GM18511 (cell line): Measurements from ENCODE around the gene ABCD1.

Experiments
- ATAC-seq: cut with Tn5 transposase; IDR thresholded peaks from one replicate; pipeline ENCODE4 v1.9.1; 2021; ENCODE audit warnings: mild to moderate bottlenecking, moderate library complexity; ENCODE audit not compliant: unreplicated experiment

ABCD1 gene

DNA sequence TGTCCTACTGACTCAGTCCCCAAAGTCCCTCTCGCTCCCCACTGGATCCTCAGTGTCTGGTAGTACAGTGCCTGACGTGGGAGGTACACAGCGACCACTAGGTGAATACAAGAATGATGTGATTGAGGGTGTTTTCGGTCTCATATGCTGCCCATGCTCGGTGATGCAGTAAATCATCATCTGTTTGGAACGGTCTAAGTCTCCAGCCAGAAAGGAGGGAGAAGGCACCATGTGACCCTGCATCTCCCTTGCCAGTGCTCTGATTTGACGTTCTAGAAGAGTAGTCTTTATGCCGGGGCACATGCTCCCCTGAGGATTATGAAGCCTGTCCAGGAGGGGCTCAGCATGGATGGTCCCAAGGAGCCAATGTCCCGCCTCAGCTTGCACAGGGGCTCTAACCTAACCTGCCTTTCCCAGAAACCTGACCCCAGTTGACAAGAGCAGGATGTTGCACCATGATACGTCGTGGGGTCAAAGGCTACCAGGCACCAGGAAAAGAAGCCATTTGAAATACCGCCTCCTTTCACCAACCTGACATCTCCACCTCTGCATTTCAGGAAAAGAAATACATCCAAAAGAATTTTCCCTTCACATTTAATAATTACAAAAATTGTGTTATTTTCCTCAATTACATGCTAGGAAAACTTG is 25.6 kb downstream of the ABCD1 start:
- ATAC-seq, result no peak

DNA sequence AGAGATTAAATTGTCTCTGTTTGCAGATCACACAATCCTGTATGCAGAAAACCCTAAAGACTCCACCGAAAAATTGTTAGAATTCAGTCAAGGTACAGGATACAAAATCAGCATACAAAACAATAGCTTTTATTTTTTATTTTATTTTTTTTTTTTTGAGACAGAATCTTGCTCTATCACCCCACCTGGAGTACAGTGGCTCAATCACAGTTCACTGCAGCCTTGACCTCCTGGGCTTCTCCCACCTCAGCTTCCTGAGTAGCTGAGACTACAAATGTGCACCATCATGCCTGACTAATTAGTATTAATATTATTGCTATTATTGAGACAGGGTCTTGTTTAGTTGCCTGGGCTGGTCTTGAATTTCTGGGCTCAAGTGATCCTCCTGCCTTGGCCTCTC is 30.5 kb downstream of the ABCD1 start:
- no peak for ATAC-seq

DNA sequence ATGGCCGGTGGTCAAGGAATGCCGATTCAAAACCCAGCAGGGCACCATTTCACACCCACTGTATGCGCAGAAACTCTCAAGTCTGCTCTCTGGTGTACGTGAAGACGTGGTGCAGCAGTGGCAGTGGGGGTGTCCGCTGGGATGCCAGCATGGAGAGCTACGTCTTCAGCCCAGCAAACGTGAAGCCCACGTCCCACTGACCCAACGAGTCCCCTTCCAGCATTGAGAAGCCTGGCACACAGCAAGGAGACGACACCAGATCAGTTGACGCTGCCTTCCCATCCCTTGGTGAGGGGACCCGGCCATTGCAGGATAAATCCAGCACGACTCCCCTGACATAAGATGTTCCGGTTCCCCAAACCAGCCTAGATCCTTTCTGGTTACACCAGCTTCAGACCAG is 37.2 kb downstream of the ABCD1 start:
- no peak for ATAC-seq

DNA sequence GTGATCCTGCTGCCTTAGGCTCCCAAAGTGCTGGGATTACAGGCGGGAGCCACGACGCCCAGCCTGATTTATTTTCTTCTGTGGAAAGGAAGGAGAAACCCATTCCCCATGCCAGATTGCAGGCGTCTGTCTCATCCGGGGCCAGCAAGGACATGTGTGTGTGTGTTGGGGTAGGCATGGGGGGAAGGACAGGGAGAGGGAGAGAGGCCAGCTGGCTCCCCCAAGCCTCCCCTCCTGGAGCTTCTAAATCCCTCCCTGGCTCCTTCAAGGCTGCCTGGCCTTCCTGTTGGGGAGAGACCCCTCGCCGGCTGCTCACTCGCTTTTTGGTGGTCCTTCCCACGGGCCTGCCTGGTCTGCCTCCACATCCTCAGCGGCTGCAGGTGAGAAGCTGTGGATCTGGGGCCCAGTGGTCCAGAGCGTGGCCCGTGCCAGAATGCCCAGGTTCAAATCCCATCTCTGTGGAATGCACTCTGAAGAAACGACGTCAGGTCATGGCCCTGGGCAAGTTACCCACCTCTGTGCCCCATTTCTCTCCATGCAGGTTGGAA is 38.0 kb downstream of the ABCD1 start:
- no peak for ATAC-seq

DNA sequence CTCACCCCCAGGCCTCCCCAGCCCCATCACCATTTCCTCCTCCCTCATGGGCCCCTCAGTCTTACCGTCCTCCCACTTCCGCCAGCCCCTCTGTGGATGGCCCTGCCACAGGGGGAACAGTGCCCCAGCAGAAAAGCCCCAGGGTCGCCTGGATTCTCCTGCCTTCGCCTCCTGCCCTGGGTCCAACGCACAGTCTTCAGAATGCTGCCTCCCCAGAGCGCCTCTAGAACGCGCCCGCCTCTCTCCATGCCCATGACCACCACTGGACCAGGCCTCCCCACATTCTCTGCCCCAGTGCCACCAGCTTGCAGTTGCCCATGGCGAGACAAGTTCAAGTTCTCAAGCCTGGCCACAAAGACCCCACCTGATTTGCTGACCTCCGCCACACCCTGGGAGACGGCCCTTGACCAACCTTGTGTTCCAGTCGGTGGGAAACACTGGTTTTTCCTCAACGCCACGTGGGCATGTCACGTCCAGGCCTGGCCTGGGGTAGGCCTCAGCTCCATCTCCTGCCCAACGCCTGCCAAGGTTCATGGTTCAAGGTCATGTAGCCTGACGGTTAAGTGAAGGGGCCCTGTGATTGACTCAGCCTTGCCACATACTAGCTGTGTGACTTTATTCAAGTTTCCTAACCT is 38.8 kb downstream of the ABCD1 start:
- no peak for ATAC-seq

DNA sequence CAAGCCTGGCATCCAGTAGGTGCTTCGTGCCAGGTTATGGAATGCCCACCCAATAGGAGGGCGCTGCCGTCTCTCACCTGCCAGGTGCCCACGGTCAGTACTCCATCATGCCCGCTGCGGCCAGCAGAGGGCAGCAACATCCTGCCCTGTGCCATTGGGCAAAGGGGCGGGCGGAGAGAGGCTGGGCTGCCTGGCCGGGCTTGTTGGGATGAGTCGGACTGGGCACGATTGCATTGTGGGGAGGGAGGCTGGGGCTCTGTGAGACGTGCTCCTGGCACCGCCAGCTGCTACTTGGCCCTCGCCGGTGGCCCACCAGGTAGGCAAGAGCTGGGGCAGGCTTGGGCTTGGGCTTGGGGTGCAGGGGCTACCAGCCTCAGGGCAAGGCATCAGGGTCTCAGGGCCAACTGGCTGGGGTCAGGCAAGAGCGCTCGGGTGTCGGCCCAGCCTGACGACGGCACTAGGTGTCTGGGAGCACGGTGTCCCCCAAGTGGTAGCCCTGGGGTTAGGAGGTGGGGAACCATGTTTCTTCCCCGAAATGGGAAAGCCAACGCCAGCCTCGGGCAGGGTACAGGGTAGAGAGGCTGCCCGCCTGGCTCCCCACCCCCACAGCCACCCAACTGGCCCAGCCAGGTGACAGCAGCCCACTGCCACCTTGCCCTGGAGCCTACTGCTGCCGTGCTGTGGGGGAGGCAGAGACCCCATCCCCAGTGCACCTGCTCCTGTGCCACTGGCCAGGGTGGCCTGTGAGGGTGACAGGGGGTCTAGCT is 39.5 kb downstream of the ABCD1 start, which contains the start of gene PLXNB3:
Gene PLXNB3, plus strand, starts transcription at position 261 of the 767 bp plus-strand sequence. CDS start 1,287 bp downstream, outside the sequence.
- peak; percentile 63 for ATAC-seq

DNA sequence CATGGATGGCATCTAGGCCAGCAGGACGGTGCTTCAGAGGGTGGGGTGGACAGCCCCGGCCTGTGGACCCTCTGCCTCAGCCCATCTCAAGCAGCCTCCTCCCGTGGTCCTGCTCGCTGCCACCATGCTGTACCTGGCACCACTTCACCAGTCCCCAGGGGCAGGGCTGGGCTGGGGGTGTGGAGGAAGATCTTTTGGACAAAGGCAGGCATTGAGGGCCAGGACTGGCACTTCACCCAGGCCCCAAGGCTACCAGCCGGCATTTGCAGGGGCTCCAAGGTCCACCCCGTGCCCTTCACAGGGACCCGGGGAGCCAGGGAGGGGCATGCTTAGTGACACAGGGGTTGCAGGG is 40.1 kb downstream of the ABCD1 start:
- no peak for ATAC-seq

DNA sequence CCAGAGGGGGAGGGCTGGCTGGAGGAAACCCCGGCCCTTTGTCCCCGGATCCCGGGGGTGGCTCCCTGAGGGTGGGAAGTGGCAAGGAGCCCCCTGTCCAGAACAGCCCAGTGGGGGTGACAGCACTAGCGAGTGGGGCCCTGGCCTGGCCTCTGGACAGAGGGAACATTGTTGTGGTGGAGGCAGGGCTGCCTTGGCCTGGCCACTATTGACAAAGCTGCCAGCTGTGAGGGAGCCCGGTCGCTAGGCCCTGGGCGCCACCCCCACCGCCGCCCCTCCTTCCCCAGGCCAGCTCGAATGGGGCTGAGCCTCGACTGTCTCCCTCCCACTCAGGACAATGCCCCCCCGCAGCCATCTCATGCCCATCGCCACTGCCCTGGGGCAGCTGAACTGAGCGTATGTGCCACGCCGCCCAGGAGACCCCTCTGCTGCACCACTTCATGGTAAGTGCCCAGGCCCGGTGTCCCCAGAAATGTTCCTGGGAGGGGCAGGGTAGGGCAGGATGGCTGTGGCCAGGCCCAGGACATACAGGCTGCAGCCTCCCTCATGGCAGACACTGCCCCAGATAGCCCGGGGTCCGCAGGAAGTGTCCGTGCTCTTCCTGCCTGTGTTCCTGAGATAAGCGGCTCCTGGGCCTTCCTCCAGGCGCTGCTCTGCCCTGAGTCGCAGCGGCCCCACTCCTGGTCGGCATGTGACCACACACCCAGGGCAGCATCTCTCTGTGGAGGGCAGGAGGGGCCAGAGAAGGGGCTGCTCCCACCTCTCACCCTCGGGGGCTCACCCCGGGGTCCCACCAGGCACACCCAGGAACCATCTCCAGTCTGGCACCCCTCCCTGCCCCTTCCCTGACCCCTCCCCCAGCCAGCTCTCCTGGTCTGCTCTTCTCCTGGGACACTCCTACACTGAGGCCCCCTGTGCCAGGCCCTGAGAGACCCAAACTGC is 40.8 kb downstream of the ABCD1 start:
- no peak for ATAC-seq

DNA sequence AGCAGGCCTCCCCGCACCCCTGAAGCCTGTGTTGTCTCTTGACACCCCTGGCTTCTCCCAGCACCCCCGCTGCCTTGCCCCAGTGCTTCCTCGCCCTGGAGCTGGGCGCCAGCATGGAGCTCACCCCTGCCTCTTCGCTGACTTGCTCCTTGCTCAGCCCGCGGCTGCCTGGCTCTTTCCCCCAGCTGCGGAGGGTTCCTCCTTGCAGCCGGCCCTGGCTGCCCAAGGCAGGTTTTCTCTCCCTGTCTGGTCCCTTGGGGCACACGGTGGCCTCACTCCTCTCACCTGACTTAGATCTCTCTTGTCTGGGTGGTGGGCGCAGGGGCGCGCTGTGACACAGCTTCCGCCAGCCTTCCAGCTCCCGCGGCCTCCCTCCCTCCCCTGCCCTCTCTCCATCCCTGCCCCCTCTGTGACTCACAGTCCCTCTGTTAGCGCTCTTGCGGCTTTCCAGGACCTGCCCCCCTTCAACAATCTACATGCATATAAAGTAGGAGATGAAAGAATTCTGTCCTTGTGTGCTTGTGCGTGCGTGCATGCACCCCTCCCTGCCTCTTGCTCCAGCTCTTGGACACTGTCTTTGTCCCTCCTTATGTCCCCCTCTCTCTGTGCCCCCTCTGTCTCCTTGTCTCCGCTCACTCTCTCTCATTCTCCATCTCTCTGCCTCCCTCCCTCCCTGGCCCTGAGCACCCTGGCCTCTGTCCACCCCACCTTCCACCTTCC is 41.6 kb downstream of the ABCD1 start:
- ATAC-seq, result no peak

DNA sequence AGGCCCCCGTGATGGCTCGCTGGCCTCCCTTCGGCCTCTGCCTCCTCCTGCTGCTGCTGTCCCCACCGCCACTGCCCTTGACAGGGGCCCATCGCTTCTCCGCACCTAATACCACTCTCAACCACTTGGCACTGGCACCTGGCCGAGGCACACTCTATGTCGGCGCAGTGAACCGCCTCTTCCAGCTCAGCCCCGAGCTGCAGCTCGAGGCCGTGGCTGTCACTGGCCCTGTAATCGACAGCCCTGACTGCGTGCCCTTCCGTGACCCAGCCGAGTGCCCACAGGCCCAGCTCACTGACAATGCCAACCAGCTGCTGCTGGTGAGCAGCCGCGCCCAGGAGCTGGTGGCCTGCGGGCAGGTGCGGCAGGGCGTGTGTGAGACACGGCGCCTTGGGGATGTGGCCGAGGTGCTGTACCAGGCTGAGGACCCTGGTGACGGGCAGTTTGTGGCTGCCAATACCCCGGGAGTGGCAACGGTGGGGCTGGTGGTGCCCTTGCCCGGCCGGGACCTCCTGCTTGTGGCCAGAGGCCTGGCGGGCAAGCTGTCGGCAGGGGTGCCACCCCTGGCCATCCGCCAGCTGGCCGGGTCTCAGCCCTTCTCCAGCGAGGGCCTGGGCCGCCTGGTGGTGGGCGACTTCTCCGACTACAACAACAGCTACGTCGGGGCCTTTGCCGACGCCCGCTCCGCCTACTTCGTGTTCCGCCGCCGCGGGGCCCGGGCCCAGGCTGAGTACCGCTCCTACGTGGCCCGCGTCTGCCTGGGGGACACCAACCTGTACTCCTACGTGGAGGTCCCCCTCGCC is 42.4 kb downstream of the ABCD1 start:
- ATAC-seq, result no peak

DNA sequence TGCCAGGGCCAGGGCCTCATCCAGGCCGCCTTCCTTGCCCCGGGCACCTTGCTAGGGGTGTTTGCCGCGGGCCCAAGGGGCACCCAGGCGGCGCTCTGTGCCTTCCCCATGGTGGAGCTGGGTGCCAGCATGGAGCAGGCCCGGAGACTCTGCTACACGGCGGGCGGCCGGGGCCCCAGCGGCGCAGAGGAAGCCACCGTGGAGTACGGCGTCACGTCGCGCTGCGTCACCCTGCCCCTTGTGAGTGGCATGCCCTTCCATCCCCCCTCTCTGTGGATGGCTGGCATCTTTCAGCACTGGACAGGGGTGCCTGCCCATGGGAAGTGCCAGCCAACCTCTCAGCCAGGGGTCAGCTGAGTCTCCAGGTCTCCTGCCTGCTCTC is 43.0 kb downstream of the ABCD1 start:
- ATAC-seq, result no peak

DNA sequence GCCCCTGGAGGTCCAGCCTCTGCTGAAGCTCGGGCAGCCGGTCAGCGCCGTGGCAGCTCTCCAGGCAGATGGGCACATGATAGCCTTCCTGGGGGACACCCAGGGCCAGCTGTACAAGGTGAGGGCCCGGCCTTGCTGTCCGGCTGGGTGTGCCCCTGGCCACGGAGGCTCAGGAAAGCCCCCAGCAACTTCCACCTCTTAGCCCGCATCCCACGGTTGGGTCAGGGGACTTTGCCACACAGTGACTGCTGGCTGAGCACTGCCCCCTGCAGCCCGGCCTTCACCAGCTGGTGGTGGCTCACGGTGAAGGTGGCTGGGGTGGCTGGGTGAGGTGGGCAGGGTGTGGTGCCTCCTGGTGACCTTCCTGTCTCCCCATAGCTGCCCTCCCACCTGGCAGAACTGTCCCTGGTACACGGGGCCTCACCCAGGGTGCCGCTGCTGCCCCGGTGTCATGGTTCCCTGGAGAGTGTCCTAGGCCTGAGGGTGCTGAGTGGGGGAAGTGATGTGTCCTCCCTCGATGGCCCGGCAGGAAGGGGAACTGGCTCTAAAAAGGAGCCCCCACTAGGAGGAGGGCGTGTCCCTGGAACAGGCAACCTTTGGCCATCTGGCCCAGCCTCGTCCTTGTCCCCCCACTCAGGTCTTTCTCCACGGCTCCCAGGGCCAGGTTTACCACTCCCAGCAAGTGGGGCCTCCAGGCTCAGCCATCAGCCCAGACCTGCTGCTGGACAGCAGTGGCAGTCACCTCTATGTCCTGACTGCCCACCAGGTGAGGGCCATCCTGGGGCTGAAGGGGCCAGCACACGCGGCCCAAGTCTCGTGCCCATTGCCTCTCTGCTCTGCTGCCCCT is 43.9 kb downstream of the ABCD1 start:
- no peak for ATAC-seq

DNA sequence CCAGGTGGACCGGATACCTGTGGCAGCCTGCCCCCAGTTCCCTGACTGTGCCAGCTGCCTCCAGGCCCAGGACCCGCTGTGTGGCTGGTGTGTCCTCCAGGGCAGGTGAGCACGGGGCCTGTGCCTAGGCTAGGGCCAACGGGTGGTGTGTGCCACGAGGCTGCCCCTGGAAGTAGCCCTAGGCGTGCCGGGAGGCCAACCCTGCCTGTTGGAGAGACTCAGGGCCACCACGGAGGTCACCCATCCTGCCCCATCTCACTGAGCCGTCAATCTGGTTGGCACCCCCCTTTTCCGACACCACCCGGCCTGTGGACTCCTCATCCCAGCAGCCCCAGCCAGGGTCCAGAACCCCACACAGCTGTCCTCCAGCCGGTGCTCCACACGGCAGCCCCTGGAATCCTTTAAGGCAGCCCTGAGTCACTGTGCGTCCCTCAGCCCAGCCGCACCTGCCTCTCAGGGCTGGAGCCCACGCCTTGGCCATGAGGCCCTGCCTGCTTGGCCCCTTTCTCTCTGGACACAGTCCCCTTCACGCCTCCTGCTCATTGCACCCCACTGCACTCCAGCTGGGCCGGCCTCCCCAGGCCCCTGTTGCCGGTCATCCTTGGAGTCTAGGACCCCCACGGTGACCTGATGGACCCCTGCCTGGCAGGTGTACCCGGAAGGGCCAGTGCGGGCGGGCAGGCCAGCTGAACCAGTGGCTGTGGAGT is 44.7 kb downstream of the ABCD1 start:
- no peak for ATAC-seq

DNA sequence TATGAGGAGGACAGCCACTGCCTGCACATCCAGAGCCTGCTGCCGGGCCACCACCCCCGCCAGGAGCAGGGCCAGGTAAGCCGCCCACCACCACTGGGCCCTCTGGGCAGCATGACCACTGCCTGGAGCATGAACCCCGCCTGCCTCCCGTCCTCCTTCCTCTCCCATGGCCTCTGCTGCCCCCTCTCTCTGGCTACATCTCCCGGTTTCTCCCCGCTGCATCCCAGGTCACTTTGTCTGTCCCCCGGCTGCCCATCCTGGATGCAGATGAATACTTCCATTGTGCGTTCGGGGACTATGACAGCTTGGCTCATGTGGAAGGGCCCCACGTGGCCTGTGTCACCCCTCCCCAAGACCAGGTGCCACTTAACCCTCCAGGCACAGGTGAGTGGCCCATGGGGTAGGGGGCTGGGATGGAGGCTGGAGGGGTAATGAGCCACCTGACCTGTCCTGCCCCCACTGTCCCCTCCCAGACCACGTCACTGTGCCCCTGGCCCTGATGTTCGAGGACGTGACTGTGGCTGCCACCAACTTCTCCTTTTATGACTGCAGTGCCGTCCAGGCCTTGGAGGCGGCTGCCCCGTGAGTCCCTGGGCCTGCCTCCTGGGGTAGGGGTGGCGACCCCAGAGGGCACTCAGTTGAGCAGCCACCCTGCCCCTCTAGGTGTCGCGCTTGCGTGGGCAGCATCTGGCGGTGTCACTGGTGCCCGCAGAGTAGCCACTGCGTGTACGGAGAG is 45.4 kb downstream of the ABCD1 start:
- ATAC-seq, result no peak

DNA sequence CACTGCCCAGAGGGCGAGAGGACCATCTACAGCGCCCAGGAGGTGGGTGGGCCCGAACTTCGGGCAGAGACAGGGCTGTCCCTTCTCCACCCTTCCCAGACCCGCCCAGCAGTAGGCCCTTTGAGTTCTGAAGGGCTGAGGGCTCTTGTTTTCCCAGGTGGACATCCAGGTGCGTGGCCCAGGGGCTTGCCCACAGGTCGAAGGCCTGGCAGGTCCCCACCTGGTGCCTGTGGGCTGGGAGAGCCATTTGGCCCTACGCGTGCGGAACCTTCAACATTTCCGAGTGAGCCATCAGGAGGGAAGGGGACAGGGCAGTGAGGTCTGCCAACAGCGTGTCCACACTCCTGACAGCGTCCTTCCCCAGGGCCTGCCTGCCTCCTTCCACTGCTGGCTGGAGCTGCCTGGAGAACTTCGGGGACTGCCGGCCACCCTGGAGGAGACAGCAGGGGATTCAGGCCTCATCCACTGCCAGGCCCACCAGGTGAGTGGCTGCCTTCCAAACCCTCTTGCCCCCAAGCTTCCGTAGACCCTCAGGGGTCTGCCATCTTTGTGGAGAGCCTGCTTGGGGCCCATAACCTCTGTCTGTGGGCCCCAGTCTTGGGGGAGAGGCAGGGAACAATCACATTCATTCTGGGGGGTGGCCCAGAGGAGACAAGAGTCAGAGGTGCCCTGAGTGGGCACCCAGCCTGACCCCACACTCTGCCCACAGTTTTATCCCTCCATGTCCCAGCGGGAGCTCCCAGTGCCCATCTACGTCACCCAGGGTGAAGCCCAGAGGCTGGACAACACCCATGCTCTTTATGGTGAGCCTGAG is 46.2 kb downstream of the ABCD1 start:
- no peak for ATAC-seq
